ENCODE measurements around the gene WDSUB1. TPM values are rescaled to one million over a fixed set of nuclear protein-coding genes. Genes with fewer than 3 reads are reported as not detected.

The WDSUB1 gene
- total RNA-seq, 1 experiment from 2014 or later: not detected

GRCh38 chr2:159297042-159297707 is 10.7 kb upstream of the WDSUB1 start:
- no peak overlapping the region for H3K4me3 ChIP-seq (ENCODE audit: low read length)
- H3K9ac ChIP-seq (ENCODE audit: low read length): no peak overlapping the region
- no peaks in the 10 kb centered on the region for H3K27me3 ChIP-seq (ENCODE audit: low read length)
- no peaks in the 10 kb centered on the region for H3K9me2 ChIP-seq (replicated peaks; ENCODE audit: insufficient read depth, low read length)
- H4K20me1 ChIP-seq (ENCODE audit: insufficient read depth, low read depth, low read length): no peaks in the 10 kb centered on the region
- no peak overlapping the region for H3K27ac ChIP-seq (ENCODE audit: low read length)
- no peaks in the 10 kb centered on the region for H3K4me1 ChIP-seq (ENCODE audit: low read length)
- H3K4me2 ChIP-seq (ENCODE audit: low read depth, low read length, poor library complexity, severe bottlenecking): no peak overlapping the region
- no peaks in the 10 kb centered on the region for H3K9me3 ChIP-seq (ENCODE audit: low read length)
- H3K36me3 ChIP-seq (ENCODE audit: insufficient read depth, low read length): no peaks in the 10 kb centered on the region
- no peak overlapping the region for H2AFZ ChIP-seq (ENCODE audit: low read length)
- DNase-seq: no peak
- H3K79me2 ChIP-seq (ENCODE audit: low read length): no peaks in the 10 kb centered on the region

- Histone ChIP-seq H3K9me3 (ENCODE audit: low read length) (no peaks in the 10 kb centered on the region), H2AFZ (ENCODE audit: low read length) (no peak overlapping the region), H3K9ac (ENCODE audit: low read length) (no peak overlapping the region), H3K79me2 (ENCODE audit: low read length) (no peaks in the 10 kb centered on the region), H4K20me1 (ENCODE audit: insufficient read depth, low read depth, low read length) (no peaks in the 10 kb centered on the region), H3K27me3 (ENCODE audit: low read length) (no peaks in the 10 kb centered on the region), H3K4me3 (ENCODE audit: low read length) (no peak overlapping the region), H3K4me1 (ENCODE audit: low read length) (peaks cover 3% of the 10 kb centered on the region), H3K4me2 (ENCODE audit: low read depth, low read length, poor library complexity, severe bottlenecking) (no peak overlapping the region), H3K27ac (ENCODE audit: low read length) (no peak overlapping the region), H3K36me3 (ENCODE audit: insufficient read depth, low read length) (no peaks in the 10 kb centered on the region), H3K9me2 (replicated peaks; ENCODE audit: insufficient read depth, low read length) (no peaks in the 10 kb centered on the region)
- no peak for DNase-seq
Observed at GRCh38 chr2:159292157-159292556, 5.7 kb upstream of the WDSUB1 start.

DNA sequence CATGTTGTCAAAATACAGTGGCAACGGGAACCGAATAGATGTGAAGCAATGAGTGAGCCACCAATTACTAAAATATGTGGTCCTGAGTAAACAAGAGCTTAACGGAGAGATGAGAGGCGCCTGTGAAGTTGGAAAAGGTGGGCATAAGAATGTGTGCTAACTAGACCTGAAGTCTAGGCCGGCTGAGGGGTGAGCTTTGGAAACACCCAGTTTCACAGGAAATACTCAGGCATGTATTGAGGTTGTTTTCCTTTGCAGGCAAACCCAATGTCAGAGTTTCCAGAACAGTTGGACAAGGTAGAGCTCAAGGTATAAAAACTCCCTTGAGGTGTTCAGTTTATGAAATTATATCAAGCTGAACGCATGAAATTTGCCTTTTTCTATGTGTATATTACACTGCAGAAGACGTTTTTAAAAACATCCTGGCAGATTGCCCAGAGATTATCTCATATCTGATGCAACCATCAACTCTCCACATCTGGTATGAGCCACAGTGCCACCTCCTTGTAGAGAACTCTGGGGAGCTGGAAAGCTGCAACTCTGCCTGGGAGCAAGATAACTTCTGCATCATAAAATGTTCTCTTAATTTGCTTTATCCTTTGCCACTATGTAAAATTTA is 3.9 kb upstream of the WDSUB1 start:
- H3K36me3 ChIP-seq (ENCODE audit: insufficient read depth, low read length): no peaks in the 10 kb centered on the region

DNA sequence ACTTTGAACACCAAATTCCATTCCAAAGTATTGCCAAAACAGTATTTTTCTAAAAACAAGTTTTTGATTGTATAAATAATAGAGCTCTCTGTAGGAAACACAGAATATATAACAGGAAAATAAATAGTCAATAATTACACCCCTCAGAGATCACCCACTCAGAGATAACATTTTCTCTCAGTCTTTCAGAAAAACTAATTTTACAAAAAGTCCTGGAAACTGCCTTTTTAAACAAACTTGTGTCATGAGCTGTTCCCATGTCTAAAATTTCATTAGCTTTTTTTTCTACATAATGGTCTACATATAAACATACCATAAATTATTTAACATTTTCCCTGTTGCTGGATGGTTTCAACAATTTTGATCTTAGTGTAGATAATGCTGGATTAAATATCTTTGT is 1.2 kb upstream of the WDSUB1 start:
- Histone ChIP-seq H3K9me3 (ENCODE audit: low read length) (no peaks in the 10 kb centered on the region), H2AFZ (ENCODE audit: low read length) (no peak overlapping the region; the same call in 1 of the 2 replicates), H3K27ac (ENCODE audit: low read length) (no peak overlapping the region), H3K4me3 (ENCODE audit: low read length) (no peak overlapping the region), H4K20me1 (ENCODE audit: insufficient read depth, low read depth, low read length) (no peaks in the 10 kb centered on the region), H3K4me2 (ENCODE audit: low read depth, low read length, poor library complexity, severe bottlenecking) (no peak overlapping the region), H3K9me2 (replicated peaks; ENCODE audit: insufficient read depth, low read length) (no peaks in the 10 kb centered on the region), H3K27me3 (ENCODE audit: low read length) (no peaks in the 10 kb centered on the region), H3K36me3 (ENCODE audit: insufficient read depth, low read length) (no peaks in the 10 kb centered on the region), H3K79me2 (ENCODE audit: low read length) (no peaks in the 10 kb centered on the region), H3K9ac (ENCODE audit: low read length) (no peak overlapping the region), H3K4me1 (ENCODE audit: low read length) (peaks cover 8% of the 10 kb centered on the region)
- DNase-seq: no peak

More for the DNA sequence above, 3.9 kb upstream of the WDSUB1 start:
- H3K9me2 ChIP-seq (replicated peaks; ENCODE audit: insufficient read depth, low read length): no peaks in the 10 kb centered on the region
- H2AFZ ChIP-seq (ENCODE audit: low read length): no peak overlapping the region
- H3K9me3 ChIP-seq (ENCODE audit: low read length): no peaks in the 10 kb centered on the region
- DNase-seq: peak; percentile 47
- no peaks in the 10 kb centered on the region for H3K79me2 ChIP-seq (ENCODE audit: low read length)
- H3K27me3 ChIP-seq (ENCODE audit: low read length): no peaks in the 10 kb centered on the region
- H4K20me1 ChIP-seq (ENCODE audit: insufficient read depth, low read depth, low read length): no peaks in the 10 kb centered on the region
- no peak overlapping the region for H3K27ac ChIP-seq (ENCODE audit: low read length)
- H3K4me3 ChIP-seq (ENCODE audit: low read length): no peak overlapping the region
- no peak overlapping the region for H3K9ac ChIP-seq (ENCODE audit: low read length)
- H3K4me1 ChIP-seq (ENCODE audit: low read length): peaks cover 8% of the 10 kb centered on the region
- H3K4me2 ChIP-seq (ENCODE audit: low read depth, low read length, poor library complexity, severe bottlenecking): no peak overlapping the region

DNA sequence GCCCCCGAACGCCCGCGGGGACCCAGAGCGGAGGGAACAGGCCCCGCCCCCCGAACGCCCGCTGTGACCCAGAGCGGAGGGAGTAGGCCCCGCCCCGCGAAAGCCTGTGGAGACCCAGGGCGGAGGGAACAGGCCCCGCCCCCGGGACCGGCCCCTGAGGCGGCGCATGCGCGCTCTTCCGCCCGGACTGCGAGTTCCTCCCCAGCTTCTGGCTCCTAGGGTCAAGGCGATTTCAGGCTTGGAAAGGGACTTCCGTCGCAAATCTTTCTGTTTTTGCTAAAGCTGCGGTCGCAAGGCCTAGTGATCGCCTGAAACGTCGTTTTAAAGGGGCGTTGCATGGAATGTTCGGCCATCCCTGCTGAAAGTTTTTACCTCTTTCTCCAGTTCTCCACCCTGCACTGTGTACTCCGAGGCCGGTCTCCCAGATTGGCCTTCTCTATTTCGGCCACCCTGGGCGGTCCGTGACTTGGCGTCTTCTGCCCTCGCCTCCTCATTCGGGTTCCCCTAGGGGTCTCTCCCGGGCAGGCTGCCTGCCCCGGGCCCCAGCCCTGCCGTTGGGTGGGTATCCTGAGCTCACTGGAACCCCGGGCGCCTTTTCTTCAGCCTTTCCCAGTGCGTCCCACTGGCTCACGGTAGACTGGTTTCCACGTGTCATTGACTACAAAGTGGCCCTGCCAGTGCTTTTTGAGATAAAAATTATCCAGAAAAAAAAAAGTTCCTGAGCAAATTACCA is 372 bp upstream of the WDSUB1 start:
- no peaks in the 10 kb centered on the region for H3K36me3 ChIP-seq (ENCODE audit: insufficient read depth, low read length)
- peak overlapping the region; percentile 97 for H2AFZ ChIP-seq (ENCODE audit: low read length)
- no peaks in the 10 kb centered on the region for H3K79me2 ChIP-seq (ENCODE audit: low read length)
- H3K27ac ChIP-seq (ENCODE audit: low read length): no peak overlapping the region
- no peaks in the 10 kb centered on the region for H3K27me3 ChIP-seq (ENCODE audit: low read length)
- H3K4me3 ChIP-seq (ENCODE audit: low read length): peak overlapping the region; percentile 61
- H3K9me3 ChIP-seq (ENCODE audit: low read length): no peaks in the 10 kb centered on the region
- no peaks in the 10 kb centered on the region for H4K20me1 ChIP-seq (ENCODE audit: insufficient read depth, low read depth, low read length)
- H3K4me1 ChIP-seq (ENCODE audit: low read length): peaks cover 8% of the 10 kb centered on the region
- peak overlapping the region; percentile 64 for H3K4me2 ChIP-seq (ENCODE audit: low read depth, low read length, poor library complexity, severe bottlenecking)
- H3K9ac ChIP-seq (ENCODE audit: low read length): peak overlapping the region; percentile 67
- H3K9me2 ChIP-seq (replicated peaks; ENCODE audit: insufficient read depth, low read length): no peaks in the 10 kb centered on the region
- DNase-seq: peak; percentile 94

GRCh38 chr2:159285433-159285832 is 1.1 kb downstream of the WDSUB1 start:
- H3K79me2 ChIP-seq (ENCODE audit: low read length): no peaks in the 10 kb centered on the region
- no peaks in the 10 kb centered on the region for H4K20me1 ChIP-seq (ENCODE audit: insufficient read depth, low read depth, low read length)
- no peak overlapping the region for H3K27ac ChIP-seq (ENCODE audit: low read length)
- no peaks in the 10 kb centered on the region for H3K36me3 ChIP-seq (ENCODE audit: insufficient read depth, low read length)
- no peak overlapping the region for H2AFZ ChIP-seq (ENCODE audit: low read length)
- no peaks in the 10 kb centered on the region for H3K9me3 ChIP-seq (ENCODE audit: low read length)
- no peaks in the 10 kb centered on the region for H3K27me3 ChIP-seq (ENCODE audit: low read length)
- no peak overlapping the region for H3K9ac ChIP-seq (ENCODE audit: low read length)
- H3K4me3 ChIP-seq (ENCODE audit: low read length): no peak overlapping the region
- peaks cover 8% of the 10 kb centered on the region for H3K4me1 ChIP-seq (ENCODE audit: low read length)
- H3K9me2 ChIP-seq (replicated peaks; ENCODE audit: insufficient read depth, low read length): no peaks in the 10 kb centered on the region
- H3K4me2 ChIP-seq (ENCODE audit: low read depth, low read length, poor library complexity, severe bottlenecking): no peak overlapping the region
- no peak for DNase-seq

GRCh38 chr2:159283529-159283928 is 3.0 kb downstream of the WDSUB1 start:
- no peaks in the 10 kb centered on the region for H3K79me2 ChIP-seq (ENCODE audit: low read length)
- no peak overlapping the region for H3K9ac ChIP-seq (ENCODE audit: low read length)
- H3K4me3 ChIP-seq (ENCODE audit: low read length): no peak overlapping the region
- H3K27ac ChIP-seq (ENCODE audit: low read length): no peak overlapping the region
- H3K4me1 ChIP-seq (ENCODE audit: low read length): peaks cover 8% of the 10 kb centered on the region
- H3K4me2 ChIP-seq (ENCODE audit: low read depth, low read length, poor library complexity, severe bottlenecking): no peak overlapping the region
- no peak for DNase-seq
- no peaks in the 10 kb centered on the region for H3K9me3 ChIP-seq (ENCODE audit: low read length)
- no peak overlapping the region for H2AFZ ChIP-seq (ENCODE audit: low read length)
- H3K36me3 ChIP-seq (ENCODE audit: insufficient read depth, low read length): no peaks in the 10 kb centered on the region
- no peaks in the 10 kb centered on the region for H3K27me3 ChIP-seq (ENCODE audit: low read length)
- no peaks in the 10 kb centered on the region for H3K9me2 ChIP-seq (replicated peaks; ENCODE audit: insufficient read depth, low read length)
- no peaks in the 10 kb centered on the region for H4K20me1 ChIP-seq (ENCODE audit: insufficient read depth, low read depth, low read length)

DNA sequence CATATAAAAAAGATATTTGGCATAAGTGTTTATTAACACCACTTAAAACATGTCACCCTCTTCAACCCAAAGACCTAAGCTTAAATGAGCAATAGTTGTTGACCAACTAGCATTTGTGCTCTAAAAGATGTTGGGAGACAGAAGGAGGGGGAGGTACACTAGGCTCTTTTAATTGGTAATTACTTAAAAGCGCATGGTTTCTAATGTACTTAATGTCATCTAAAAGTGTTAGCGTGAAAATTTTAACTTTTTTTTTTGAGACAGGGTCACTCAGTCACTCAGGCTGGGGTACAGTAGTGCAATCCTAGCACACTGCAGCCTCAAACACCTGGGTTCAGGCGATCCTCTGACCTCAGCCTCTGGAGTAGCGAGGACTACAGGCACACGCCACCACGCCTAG is 5.5 kb downstream of the WDSUB1 start:
- H3K79me2 ChIP-seq (ENCODE audit: low read length): no peaks in the 10 kb centered on the region
- no peak overlapping the region for H2AFZ ChIP-seq (ENCODE audit: low read length)
- no peaks in the 10 kb centered on the region for H3K9me3 ChIP-seq (ENCODE audit: low read length)
- no peaks in the 10 kb centered on the region for H3K4me1 ChIP-seq (ENCODE audit: low read length)
- no peak overlapping the region for H3K9ac ChIP-seq (ENCODE audit: low read length)
- H3K4me3 ChIP-seq (ENCODE audit: low read length): no peak overlapping the region
- no peak overlapping the region for H3K27ac ChIP-seq (ENCODE audit: low read length)
- no peak for DNase-seq
- H3K27me3 ChIP-seq (ENCODE audit: low read length): no peaks in the 10 kb centered on the region
- no peaks in the 10 kb centered on the region for H4K20me1 ChIP-seq (ENCODE audit: insufficient read depth, low read depth, low read length)
- no peak overlapping the region for H3K4me2 ChIP-seq (ENCODE audit: low read depth, low read length, poor library complexity, severe bottlenecking)
- H3K36me3 ChIP-seq (ENCODE audit: insufficient read depth, low read length): no peaks in the 10 kb centered on the region
- no peaks in the 10 kb centered on the region for H3K9me2 ChIP-seq (replicated peaks; ENCODE audit: insufficient read depth, low read length)

Measured in Karpas-422 (cell line).